GM18526 (cell line): Measurements from ENCODE around the gene NRP2.

Experiments used
- POLR2A ChIP-seq: IDR thresholded peaks from 3 replicates; pipeline ENCODE4 v1.6.1; 2011; ENCODE audit not compliant: insufficient read length; ENCODE audit errors: extremely low read depth

NRP2 gene

GRCh38 chr2:205763708-205764211 lies 81.5 kb downstream of the NRP2 start:
- no peak for TF ChIP-seq POLR2A

GRCh38 chr2:205764270-205764746 lies 82.0 kb downstream of the NRP2 start:
- no peak for TF ChIP-seq POLR2A

GRCh38 chr2:205765151-205765550 lies 82.8 kb downstream of the NRP2 start:
- TF ChIP-seq POLR2A = no peak

GRCh38 chr2:205766779-205767359 lies 84.6 kb downstream of the NRP2 start:
- TF ChIP-seq POLR2A = no peak

GRCh38 chr2:205767617-205768016 lies 85.3 kb downstream of the NRP2 start:
- no peak for TF ChIP-seq POLR2A

- no peak for TF ChIP-seq POLR2A
Observed at GRCh38 chr2:205768341-205768740, 86.0 kb downstream of the NRP2 start.

- TF ChIP-seq POLR2A = no peak
Observed at GRCh38 chr2:205768815-205769494, 86.7 kb downstream of the NRP2 start.

GRCh38 chr2:205769495-205769850 lies 87.2 kb downstream of the NRP2 start:
- no peak for TF ChIP-seq POLR2A

- no peak for TF ChIP-seq POLR2A
Observed at GRCh38 chr2:205769879-205770278, 87.6 kb downstream of the NRP2 start.

GRCh38 chr2:205770577-205770976 lies 88.3 kb downstream of the NRP2 start:
- TF ChIP-seq POLR2A = no peak

- TF ChIP-seq POLR2A = no peak
Observed at GRCh38 chr2:205771031-205771430, 88.7 kb downstream of the NRP2 start.

GRCh38 chr2:205771666-205772065 lies 89.4 kb downstream of the NRP2 start:
- TF ChIP-seq POLR2A = no peak

GRCh38 chr2:205772983-205773382 lies 90.7 kb downstream of the NRP2 start:
- no peak for TF ChIP-seq POLR2A

- TF ChIP-seq POLR2A = no peak
Observed at GRCh38 chr2:205773989-205774388, 91.7 kb downstream of the NRP2 start.

GRCh38 chr2:205775097-205775877 lies 93.0 kb downstream of the NRP2 start:
- no peak for TF ChIP-seq POLR2A

GRCh38 chr2:205776139-205776538 lies 93.8 kb downstream of the NRP2 start:
- no peak for TF ChIP-seq POLR2A
